ENCODE measurements around the gene DYRK3.

GRCh38 chr1:206593351-206593925 lies 41.9 kb upstream of the DYRK3 start:
- TF ChIP-seq E2F1 (CRISPR knock-in tag; IDR thresholded peaks at IDR 0.05) (no peak), FOXK2 (conservative IDR thresholded peaks at IDR 0.05 in 1 of 2, IDR thresholded peaks at IDR 0.05 in 1 of 2; ENCODE audit: low read depth in 2 of 2) (no peak), ZNF274 (IDR thresholded peaks at IDR 0.05; ENCODE audit: borderline replicate concordance, low read depth, low read length) (no peak), THRA (IDR thresholded peaks at IDR 0.05) (no peak), SIRT6 (IDR thresholded peaks at IDR 0.05; ENCODE audit: low read depth, low read length) (no peak), REST (IDR thresholded peaks at IDR 0.05; ENCODE audit: borderline replicate concordance) (no peak), REST (CRISPR knock-in tag; IDR thresholded peaks at IDR 0.05; ENCODE audit: low read depth) (no peak), CTCF (IDR thresholded peaks at IDR 0.05 in 2 of 3, conservative IDR thresholded peaks at IDR 0.05 in 1 of 3; ENCODE audit: insufficient read depth in 2 of 3, low read depth in 1 of 3, low read length in 3 of 3) (no peak)
